ENCODE data around the gene PXDN. TPM values are rescaled to one million over a fixed set of nuclear protein-coding genes. Genes with fewer than 3 reads are reported as not detected.

The PXDN gene
- total RNA-seq, 4 donors from 2014 or later, result 26.6 to 254 (median 59.8) TPM

GRCh38 chr2:1635823-1636222, 108.5 kb downstream of the PXDN start:
- TF ChIP-seq POLR2A (IDR thresholded peaks at IDR 0.05) (no peak), CTCF (IDR thresholded peaks at IDR 0.05) (no peak)
- Histone ChIP-seq H3K4me1 (no peaks in the 10 kb centered on the region), H3K36me3 (no peaks in the 10 kb centered on the region), H3K9me3 (no peaks in the 10 kb centered on the region), H3K4me3 (no peak overlapping the region), H3K27ac (no peak overlapping the region), H3K27me3 (no peaks in the 10 kb centered on the region)
- intact Hi-C loops (cut with DNase I; ENCODE audit: low total_unique reads), result no loop called here
- no peak for DNase-seq

- Histone ChIP-seq H3K36me3 (no peaks in the 10 kb centered on the region), H3K27ac (no peak overlapping the region), H3K27me3 (no peaks in the 10 kb centered on the region), H3K4me3 (no peak overlapping the region), H3K9me3 (no peaks in the 10 kb centered on the region), H3K4me1 (no peaks in the 10 kb centered on the region)
- no peak for DNase-seq
- intact Hi-C loops (cut with DNase I; ENCODE audit: low total_unique reads), result no loop called here
- TF ChIP-seq POLR2A (IDR thresholded peaks at IDR 0.05), result no peak
- no peak for TF ChIP-seq CTCF (IDR thresholded peaks at IDR 0.05)
These were observed 109.5 kb downstream of the PXDN start for GRCh38 chr2:1634681-1635341.

- no peak for DNase-seq
- H3K27ac ChIP-seq, result no peak overlapping the region
- no peak for TF ChIP-seq CTCF (IDR thresholded peaks at IDR 0.05)
- TF ChIP-seq POLR2A (IDR thresholded peaks at IDR 0.05), result no peak
- no peaks in the 10 kb centered on the region for H3K27me3 ChIP-seq
- H3K9me3 ChIP-seq, result no peaks in the 10 kb centered on the region
- H3K4me1 ChIP-seq, result no peaks in the 10 kb centered on the region
- no peak overlapping the region for H3K4me3 ChIP-seq
- H3K36me3 ChIP-seq, result no peaks in the 10 kb centered on the region
- intact Hi-C loops (cut with DNase I; ENCODE audit: low total_unique reads), result no loop called here
These were observed 110.3 kb downstream of the PXDN start for GRCh38 chr2:1633936-1634587.

GRCh38 chr2:1633092-1633671, 111.1 kb downstream of the PXDN start:
- DNase-seq, result no peak
- no peak overlapping the region for H3K4me3 ChIP-seq

More at GRCh38 chr2:1633092-1633671, 111.1 kb downstream of the PXDN start:
- intact Hi-C loops (cut with DNase I; ENCODE audit: low total_unique reads), result no loop called here
- Histone ChIP-seq H3K36me3 (no peaks in the 10 kb centered on the region), H3K27ac (no peak overlapping the region), H3K9me3 (no peaks in the 10 kb centered on the region), H3K4me1 (no peaks in the 10 kb centered on the region), H3K27me3 (no peaks in the 10 kb centered on the region)
- TF ChIP-seq POLR2A (IDR thresholded peaks at IDR 0.05) (no peak), CTCF (IDR thresholded peaks at IDR 0.05) (no peak)
